SK-N-SH treated with all-trans-retinoic acid at 6 μM for 48 hours (cell line): Measurements from ENCODE around the gene DOK6.

ENCODE experiments used
- ARNTL ChIP-seq: fragments of 450-650 bp; formaldehyde crosslinking; IDR thresholded peaks from 2 replicates; pipeline ENCODE4 v1.5.0; 2020; ENCODE audit warnings: low read depth, mild to moderate bottlenecking, moderate library complexity, borderline replicate concordance
- CREB5 ChIP-seq: fragments of 250-450 bp; sonication (Bioruptor Pico); IDR thresholded peaks from 2 replicates; pipeline ENCODE4 v1.5.1; 2020; ENCODE audit warnings: low read depth, mild to moderate bottlenecking, moderate library complexity
- CSDC2 ChIP-seq: fragments of 250-450 bp; sonication (Bioruptor Pico); IDR thresholded peaks from 2 replicates; pipeline ENCODE4 v1.5.0; 2020; ENCODE audit warnings: mild to moderate bottlenecking, moderate library complexity
- CSRNP3 ChIP-seq: fragments of 250-450 bp; sonication (Bioruptor Pico); IDR thresholded peaks from 2 replicates; pipeline ENCODE4 v1.5.1; 2021; ENCODE audit warnings: mild to moderate bottlenecking, moderate library complexity
- ISL1 ChIP-seq: fragments of 250-450 bp; sonication (Bioruptor Pico); IDR thresholded peaks from 2 replicates; pipeline ENCODE4 v2.1.2; 2022; ENCODE audit warnings: mild to moderate bottlenecking, moderate library complexity
- OSR1 ChIP-seq: fragments of 250-450 bp; sonication (Bioruptor Pico); IDR thresholded peaks from 2 replicates; pipeline ENCODE4 v1.8.0; 2022; ENCODE audit warnings: moderate library complexity, mild to moderate bottlenecking, inconsistent platforms
- PATZ1 ChIP-seq: fragments of 250-450 bp; sonication (Bioruptor Pico); IDR thresholded peaks from 2 replicates; pipeline ENCODE4 v1.8.0; 2020; ENCODE audit warnings: mild to moderate bottlenecking, moderate library complexity, borderline replicate concordance
- SNAI2 ChIP-seq: fragments of 250-450 bp; sonication (Bioruptor Pico); IDR thresholded peaks from 2 replicates; pipeline ENCODE4 v1.5.0; 2020; ENCODE audit warnings: mild to moderate bottlenecking, moderate library complexity
- TCF4 ChIP-seq: fragments of 250-450 bp; sonication (Bioruptor Pico); IDR thresholded peaks from 2 replicates; pipeline ENCODE4 v1.8.0; 2021; ENCODE audit warnings: mild to moderate bottlenecking, moderate library complexity, borderline replicate concordance
- TOX ChIP-seq: fragments of 250-450 bp; sonication (Bioruptor Pico); IDR thresholded peaks from 2 replicates; pipeline ENCODE4 v1.8.0; 2021; ENCODE audit warnings: mild to moderate bottlenecking, moderate library complexity, borderline replicate concordance
- TSHZ2 ChIP-seq: fragments of 250-450 bp; sonication (Bioruptor Pico); IDR thresholded peaks from 2 replicates; pipeline ENCODE4 v1.5.0; 2020; ENCODE audit warnings: mild to moderate bottlenecking, moderate library complexity
- ZFP3 ChIP-seq: fragments of 250-450 bp; sonication (Bioruptor Pico); IDR thresholded peaks from 2 replicates; pipeline ENCODE4 v1.5.0; 2020; ENCODE audit warnings: mild to moderate bottlenecking, moderate library complexity
- ZNF70 ChIP-seq: fragments of 450-650 bp; formaldehyde crosslinking; IDR thresholded peaks from 2 replicates; pipeline ENCODE4 v1.5.0; 2020; ENCODE audit warnings: mild to moderate bottlenecking, moderate library complexity

- TF ChIP-seq PATZ1 (CRISPR knock-in tag) (no peak), CREB5 (CRISPR knock-in tag) (no peak), ISL1 (CRISPR knock-in tag) (no peak), TSHZ2 (CRISPR knock-in tag) (no peak), ZNF70 (no peak), CSRNP3 (CRISPR knock-in tag) (no peak), ZFP3 (CRISPR knock-in tag) (no peak), TOX (CRISPR knock-in tag) (no peak), ARNTL (CRISPR knock-in tag) (no peak), OSR1 (CRISPR knock-in tag) (no peak), CSDC2 (CRISPR knock-in tag) (no peak), SNAI2 (CRISPR knock-in tag) (no peak), TCF4 (CRISPR knock-in tag) (no peak)
Observed at GRCh38 chr18:69414184-69414583, 13.5 kb downstream of the DOK6 start.
